RWPE1 (cell line): Measurements from ENCODE around the gene AOAH.

ENCODE experiments used
- CTCF ChIA-PET: fragments of 350-600 bp; sonication (Branson Sonifier 250); formaldehyde crosslinking; extraction: SDS; loops from one replicate; lab custom pipeline; 2021; lab: Yijun Ruan, JAX
- POLR2A ChIA-PET: fragments of 400-600 bp; formaldehyde crosslinking; extraction: SDS; loops from one replicate; lab custom pipeline; 2020; ENCODE audit warnings: antibody characterized with exemption; ENCODE audit not compliant: low non-redundant PET; lab: Yijun Ruan, JAX
- DNase-seq: peaks from one replicate; pipeline ENCODE4 v3.0.0; 2012; ENCODE audit warnings: low spot score
- H3K27ac ChIP-seq: fragments of 450-650 bp; 2 replicates; pipeline ENCODE4 v1.5.1; 2017
- CTCF ChIP-seq: fragments of 450-650 bp; conservative IDR thresholded peaks from 2 replicates; pipeline ENCODE4 v1.5.1; 2017; ENCODE audit warnings: low read depth, mild to moderate bottlenecking

AOAH gene

GRCh38 chr7:36617408-36617807 lies 106.9 kb downstream of the AOAH start:
- ChIA-PET CTCF (no interaction called here), POLR2A (no interaction called here)
- H3K27ac ChIP-seq: no peak overlapping the region
- no peak for TF ChIP-seq CTCF
- DNase-seq: no peak

- no peak for DNase-seq
- ChIA-PET CTCF (no interaction called here), POLR2A (no interaction called here)
- no peak overlapping the region for H3K27ac ChIP-seq
- no peak for TF ChIP-seq CTCF
These were observed 108.3 kb downstream of the AOAH start for GRCh38 chr7:36615852-36616540.

- ChIA-PET POLR2A (no interaction called here), CTCF (no interaction called here)
- TF ChIP-seq CTCF: no peak
- no peak overlapping the region for H3K27ac ChIP-seq
- no peak for DNase-seq
These were observed 109.3 kb downstream of the AOAH start for GRCh38 chr7:36614959-36615358.

- H3K27ac ChIP-seq: no peak overlapping the region
- POLR2A ChIA-PET: no interaction called here
- DNase-seq: no peak
- no peak for TF ChIP-seq CTCF
- CTCF ChIA-PET: no interaction called here
These were observed 111.2 kb downstream of the AOAH start for GRCh38 chr7:36613031-36613614.

GRCh38 chr7:36611703-36612102 lies 112.6 kb downstream of the AOAH start:
- CTCF ChIA-PET: no interaction called here
- no peak for TF ChIP-seq CTCF
- POLR2A ChIA-PET: no interaction called here

GRCh38 chr7:36607721-36608095 lies 116.6 kb downstream of the AOAH start:
- DNase-seq: no peak
- ChIA-PET POLR2A (no interaction called here), CTCF (no interaction called here)
- no peak for TF ChIP-seq CTCF
- H3K27ac ChIP-seq: no peak overlapping the region

More at GRCh38 chr7:36611703-36612102, 112.6 kb downstream of the AOAH start:
- no peak for DNase-seq
- H3K27ac ChIP-seq: no peak overlapping the region
